CD4-positive, alpha-beta T cell (primary cell): Measurements from ENCODE around the gene HS2ST1. TPM values are rescaled to one million over a fixed set of nuclear protein-coding genes. Genes with fewer than 3 reads are reported as not detected.
"Not testable (repeated sequence)": the region's sequence is repeated elsewhere in the genome, so short reads cannot be mapped to it uniquely, and the experiment has no call there.

Source experiments
- ATAC-seq: fragments of 200-7000 bp; cut with Tn5 transposase; one replicate; pipeline ENCODE4 v1.10.0; 2022; ENCODE audit warnings: mild to moderate bottlenecking; ENCODE audit not compliant: poor library complexity
- CTCF ChIA-PET: fragments of 350-600 bp; sonication (Branson Sonifier 250); formaldehyde crosslinking; loops from one replicate; lab custom pipeline; 2021; ENCODE audit warnings: antibody characterized with exemption, inconsistent platforms; lab: Charles Lee
- POLR2A ChIA-PET: fragments of 350-600 bp; sonication (Branson Sonifier 250); formaldehyde crosslinking; loops from one replicate; lab custom pipeline; 2021; ENCODE audit warnings: antibody characterized with exemption, inconsistent platforms; lab: Charles Lee
- DNase-seq, 14 experiments: peaks; one replicate each; pipeline ENCODE4 v3.0.0-alpha.2; 2013 to 2020; ENCODE audit warnings: mixed read lengths in 2 of 14
- H3K27ac ChIP-seq, 2 donors: one replicate each; pipeline versions ENCODE4 v1.5.1 to v1.7.0; 2013; ENCODE audit warnings: low read length in 2 of 2, low read depth in 1 of 2, mild to moderate bottlenecking in 1 of 2
- H3K27me3 ChIP-seq, 2 experiments: 1 replicate in 1 of 2; 2 replicates in 1 of 2; pipeline versions ENCODE4 v1.6.1 to v1.7.0; 2013; ENCODE audit warnings: low read length in 2 of 2, control low read depth in 1 of 2, mild to moderate bottlenecking in 1 of 2, moderate library complexity in 1 of 2; ENCODE audit not compliant: insufficient read depth in 2 of 2, control insufficient read depth in 1 of 2
- H3K36me3 ChIP-seq: one replicate; pipeline ENCODE4 v1.6.1; 2013; ENCODE audit warnings: low read length, control low read depth; ENCODE audit not compliant: insufficient read depth
- H3K4me1 ChIP-seq: one replicate; pipeline ENCODE4 v1.6.1; 2013; ENCODE audit warnings: low read length, control low read depth; ENCODE audit not compliant: insufficient read depth
- H3K4me3 ChIP-seq: one replicate; pipeline ENCODE4 v1.5.1; 2013; ENCODE audit warnings: mild to moderate bottlenecking, low read length, moderate library complexity
- H3K9me3 ChIP-seq, 2 experiments: 1 replicate in 1 of 2; 2 replicates in 1 of 2; pipeline versions ENCODE4 v1.6.1 to v1.7.0; 2013; ENCODE audit warnings: low read length in 2 of 2, mild to moderate bottlenecking in 2 of 2, control low read depth in 1 of 2, moderate library complexity in 1 of 2; ENCODE audit not compliant: control insufficient read depth in 1 of 2, insufficient read depth in 1 of 2
- H3K27ac Mint-ChIP-seq: one replicate; pipeline ENCODE4 v1.8.0; 2020; ENCODE audit warnings: mixed read lengths
- H3K27me3 Mint-ChIP-seq: one replicate; pipeline ENCODE4 v1.8.0; 2021; ENCODE audit warnings: mixed read lengths
- H3K36me3 Mint-ChIP-seq: one replicate; pipeline ENCODE4 v1.8.0; 2021; ENCODE audit warnings: low read depth, mixed read lengths
- H3K4me1 Mint-ChIP-seq: one replicate; pipeline ENCODE4 v1.8.0; 2021; ENCODE audit warnings: low read depth, mixed read lengths
- H3K4me3 Mint-ChIP-seq: one replicate; pipeline ENCODE4 v1.8.0; 2020; ENCODE audit warnings: mild to moderate bottlenecking, mixed read lengths
- H3K9me3 Mint-ChIP-seq: one replicate; pipeline ENCODE4 v1.8.0; 2020; ENCODE audit warnings: mixed read lengths
- intact Hi-C, 2 experiments: fragments of 100-400 bp; cut with DNase I in 1 of 2; cut with micrococcal nuclease in 1 of 2; formaldehyde crosslinking; loops; one replicate each; pipeline versions ENCODE4 v1.15.1 to v1.9.0; 2023 to 2025; cut with DNase I, micrococcal nuclease
- total RNA-seq, 174 experiments: library from RNA in 2 of 174; stranded (reverse) in 2 of 174; gene quantifications; one replicate each; pipeline ENCODE4 v1.2.3 and lab custom pipeline; 2021 to 2026
- TF ChIP-seq, protein P1 (sequence below): fragments of 200-600 bp; IDR thresholded peaks from one replicate; pipeline ENCODE4 v1.8.0; 2022; ENCODE audit warnings: antibody characterized with exemption, mild to moderate bottlenecking

HS2ST1 gene
- total RNA-seq, 2 experiments from 2014 or later: 6.7 to 6.9 TPM

DNA sequence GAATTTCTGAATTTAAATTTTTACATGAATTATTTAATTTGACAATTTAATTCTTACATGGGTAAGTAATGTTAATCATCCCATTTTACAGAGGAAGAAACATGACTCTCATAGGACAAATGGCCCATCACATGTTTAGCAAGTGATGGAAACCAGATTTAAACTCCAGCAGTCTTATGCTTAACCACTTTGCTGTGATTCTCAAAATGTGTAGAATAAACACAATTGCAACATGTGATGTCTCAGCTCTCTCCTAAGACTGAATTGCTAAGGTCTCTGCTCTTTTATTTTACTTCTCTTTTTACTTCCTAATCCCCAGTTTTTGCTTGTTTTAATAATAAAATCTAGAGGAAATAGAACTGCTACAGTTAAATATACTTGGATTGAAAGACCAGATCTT is 42.8 kb downstream of the HS2ST1 start:
- TF ChIP-seq, protein P1, sequence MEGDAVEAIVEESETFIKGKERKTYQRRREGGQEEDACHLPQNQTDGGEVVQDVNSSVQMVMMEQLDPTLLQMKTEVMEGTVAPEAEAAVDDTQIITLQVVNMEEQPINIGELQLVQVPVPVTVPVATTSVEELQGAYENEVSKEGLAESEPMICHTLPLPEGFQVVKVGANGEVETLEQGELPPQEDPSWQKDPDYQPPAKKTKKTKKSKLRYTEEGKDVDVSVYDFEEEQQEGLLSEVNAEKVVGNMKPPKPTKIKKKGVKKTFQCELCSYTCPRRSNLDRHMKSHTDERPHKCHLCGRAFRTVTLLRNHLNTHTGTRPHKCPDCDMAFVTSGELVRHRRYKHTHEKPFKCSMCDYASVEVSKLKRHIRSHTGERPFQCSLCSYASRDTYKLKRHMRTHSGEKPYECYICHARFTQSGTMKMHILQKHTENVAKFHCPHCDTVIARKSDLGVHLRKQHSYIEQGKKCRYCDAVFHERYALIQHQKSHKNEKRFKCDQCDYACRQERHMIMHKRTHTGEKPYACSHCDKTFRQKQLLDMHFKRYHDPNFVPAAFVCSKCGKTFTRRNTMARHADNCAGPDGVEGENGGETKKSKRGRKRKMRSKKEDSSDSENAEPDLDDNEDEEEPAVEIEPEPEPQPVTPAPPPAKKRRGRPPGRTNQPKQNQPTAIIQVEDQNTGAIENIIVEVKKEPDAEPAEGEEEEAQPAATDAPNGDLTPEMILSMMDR: no peak
- Mint-ChIP-seq H3K4me1 (peaks cover 14% of the 10 kb centered on the region), H3K4me3 (no peak overlapping the region), H3K27me3 (no peaks in the 10 kb centered on the region), H3K27ac (no peak overlapping the region), H3K9me3 (no peaks in the 10 kb centered on the region), H3K36me3 (no peaks in the 10 kb centered on the region)
- Histone ChIP-seq H3K9me3 (no peaks in the 10 kb centered on the region), H3K36me3 (no peaks in the 10 kb centered on the region), H3K27ac (no peak overlapping the region), H3K4me3 (no peak overlapping the region), H3K27me3 (no peaks in the 10 kb centered on the region), H3K4me1 (no peaks in the 10 kb centered on the region)
- DNase-seq: no peak
- ChIA-PET CTCF (no interaction called here), POLR2A (no interaction called here)
- no peak for ATAC-seq
- intact Hi-C loops: no loop called here

DNA sequence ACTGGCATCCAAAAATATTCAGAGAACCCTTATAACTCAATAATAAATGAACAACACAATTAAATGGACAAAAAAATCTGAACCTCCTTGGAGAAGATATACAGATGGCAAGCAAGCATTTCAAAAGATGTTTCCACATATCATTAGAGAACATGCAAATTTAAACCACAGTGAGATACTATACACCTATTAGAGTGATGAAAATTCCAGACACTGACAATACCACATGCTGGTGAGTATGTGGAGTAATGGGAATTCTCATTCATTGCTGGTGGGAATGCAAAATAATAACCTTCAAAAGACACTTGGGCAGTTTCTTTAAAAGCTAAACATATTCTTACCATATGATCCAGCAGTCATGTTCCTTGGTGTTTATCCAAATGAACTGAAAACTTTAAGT is 46.1 kb downstream of the HS2ST1 start:
- ChIA-PET CTCF (no interaction called here), POLR2A (no interaction called here)
- Mint-ChIP-seq H3K27ac (no peak overlapping the region), H3K4me1 (no peaks in the 10 kb centered on the region), H3K27me3 (no peaks in the 10 kb centered on the region), H3K4me3 (no peak overlapping the region), H3K36me3 (no peaks in the 10 kb centered on the region), H3K9me3 (no peaks in the 10 kb centered on the region)
- no peak overlapping the region for H3K27ac ChIP-seq
- TF ChIP-seq, protein P1: no peak
- H3K36me3 ChIP-seq: no peaks in the 10 kb centered on the region
- H3K4me1 ChIP-seq: no peaks in the 10 kb centered on the region
- DNase-seq: no peak
- no peaks in the 10 kb centered on the region for H3K27me3 ChIP-seq
- ATAC-seq: no peak
- no peaks in the 10 kb centered on the region for H3K9me3 ChIP-seq
- intact Hi-C loops: no loop called here
- H3K4me3 ChIP-seq: no peak overlapping the region

DNA sequence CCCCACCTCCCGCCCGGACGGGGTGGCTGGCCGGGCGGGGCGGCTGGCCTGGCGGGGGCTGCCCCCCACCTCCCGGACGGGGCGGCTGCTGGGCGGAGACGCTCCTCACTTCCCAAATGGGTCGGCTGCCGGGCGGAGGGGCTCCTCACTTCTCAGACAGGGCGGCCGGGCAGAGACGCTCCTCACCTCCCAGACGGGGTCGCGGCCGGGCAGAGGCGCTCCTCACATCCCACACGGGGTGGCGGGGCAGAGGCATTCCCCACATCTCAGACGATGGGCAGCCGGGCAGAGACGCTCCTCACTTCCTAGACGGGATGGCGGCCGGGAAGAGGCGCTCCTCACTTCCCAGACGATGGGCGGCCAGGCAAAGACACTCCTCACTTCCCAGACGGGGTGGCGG is 49.4 kb downstream of the HS2ST1 start:
- H3K27me3 ChIP-seq, H3K4me1 ChIP-seq, H3K4me3 ChIP-seq, H3K36me3 ChIP-seq, DNase-seq, H3K27ac Mint-ChIP-seq, H3K27ac ChIP-seq, H3K9me3 ChIP-seq, H3K27me3 Mint-ChIP-seq, H3K4me3 Mint-ChIP-seq, H3K9me3 Mint-ChIP-seq, H3K4me1 Mint-ChIP-seq, H3K36me3 Mint-ChIP-seq, ATAC-seq: not testable (repeated sequence)
- CTCF ChIA-PET: interaction anchor here (1.2 to 1.4 kb wide), 2 partner anchors 48 to 130 kb away, joined by 4 to 7 read pairs; no protein-coding TSS in a partner anchor
- POLR2A ChIA-PET: interaction anchor here (1.4 kb wide), 1 partner anchor 49 kb away, joined by 3 read pairs; the partner anchor contains the start of genes HS2ST1 and SELENOF
- intact Hi-C loops: loop anchor here in 1 of 2 experiments (2.0 kb wide), 1 partner anchor 121 kb away; no protein-coding TSS in a partner anchor
